AG04450 (cell line): ENCODE measurements around the gene ATF6. TPM values are rescaled to one million over a fixed set of nuclear protein-coding genes. Genes with fewer than 3 reads are reported as not detected.

Experiments
- CTCF ChIA-PET: fragments of 300-600, 350-600 bp; formaldehyde crosslinking; extraction: SDS; loops from one replicate; lab custom pipeline; 2022; ENCODE audit warnings: antibody characterized with exemption, inconsistent platforms; lab: Charles Lee
- POLR2A ChIA-PET: fragments of 350-600 bp; formaldehyde crosslinking; extraction: SDS; loops from one replicate; lab custom pipeline; 2021; ENCODE audit warnings: antibody characterized with exemption, inconsistent platforms; lab: Yijun Ruan, JAX
- DNase-seq: peaks from one replicate; pipeline ENCODE4 v3.0.0-alpha.2; 2011; ENCODE audit warnings: low read depth, low spot score
- H3K27ac ChIP-seq: one replicate; pipeline ENCODE4 v1.5.1; 2012; ENCODE audit warnings: low read depth, low read length, control low read depth
- H3K27me3 ChIP-seq: one replicate; pipeline ENCODE4 v1.6.0; 2012; ENCODE audit warnings: low read length; ENCODE audit not compliant: control insufficient read depth, insufficient read depth
- H3K4me3 ChIP-seq: 2 replicates; pipeline ENCODE4 v1.5.1; 2011; ENCODE audit warnings: mild to moderate bottlenecking, low read depth, low read length, control low read depth
- H3K9me3 ChIP-seq: 2 replicates; pipeline ENCODE4 v1.5.1; 2012; ENCODE audit warnings: low read length; ENCODE audit not compliant: control insufficient read depth, insufficient read depth
- CTCF ChIP-seq: IDR thresholded peaks from 2 replicates; pipeline ENCODE4 v1.5.1; 2011; ENCODE audit warnings: low read depth, low read length, control low read depth, inconsistent platforms
- polyA plus RNA-seq: library from polyadenylated mRNA; depleted of rRNA; stranded (reverse); fragments of >200 nt; gene quantifications from 2 replicates; pipeline ENCODE4 v1.2.3, GENCODE V29; 2011

Gene ATF6
- polyA plus RNA-seq, 1 experiment, result 33.6 TPM

GRCh38 chr1:161733526-161733925 lies 32.6 kb upstream of the ATF6 start:
- no peaks in the 10 kb centered on the region for H3K27me3 ChIP-seq
- no peak for TF ChIP-seq CTCF
- CTCF ChIA-PET, result interaction anchor here (0.8 to 3.2 kb wide), 5 partner anchors 8 to 543 kb away, joined by 4 to 25 read pairs (median 6); partner anchors contain the start of gene DUSP12
- no peak overlapping the region for H3K4me3 ChIP-seq
- H3K27ac ChIP-seq, result no peak overlapping the region
- H3K9me3 ChIP-seq, result no peaks in the 10 kb centered on the region
- peak; percentile 61 for DNase-seq
- POLR2A ChIA-PET, result no interaction called here

GRCh38 chr1:161735837-161736236 lies 30.3 kb upstream of the ATF6 start:
- CTCF ChIA-PET, result interaction anchor here (1.3 to 7.6 kb wide), 3 partner anchors 8 to 249 kb away, joined by 4 to 92 read pairs (median 5); partner anchors contain the start of gene DUSP12

GRCh38 chr1:161736335-161736969 lies 29.7 kb upstream of the ATF6 start:
- no peak for TF ChIP-seq CTCF
- ChIA-PET CTCF (interaction anchor here (1.3 to 7.6 kb wide), 5 partner anchors 9 to 301 kb away, joined by 4 to 92 read pairs (median 11); partner anchors contain the start of gene DUSP12), POLR2A (interaction anchor here (1.4 kb wide), 1 partner anchor 10 kb away, joined by 5 read pairs; no protein-coding TSS in a partner anchor)
- no peak for DNase-seq
- Histone ChIP-seq H3K27ac (no peak overlapping the region), H3K27me3 (no peaks in the 10 kb centered on the region), H3K9me3 (no peaks in the 10 kb centered on the region), H3K4me3 (no peak overlapping the region)

More at GRCh38 chr1:161735837-161736236, 30.3 kb upstream of the ATF6 start:
- POLR2A ChIA-PET, result interaction anchor here (1.1 to 1.4 kb wide), 2 partner anchors 10 to 14 kb away, joined by 3 to 5 read pairs; partner anchors contain the start of gene DUSP12
- Histone ChIP-seq H3K27ac (no peak overlapping the region), H3K9me3 (no peaks in the 10 kb centered on the region), H3K4me3 (no peak overlapping the region), H3K27me3 (no peaks in the 10 kb centered on the region)
- no peak for DNase-seq
- TF ChIP-seq CTCF, result no peak

- CTCF ChIA-PET, result interaction anchor here (0.7 to 7.6 kb wide), 12 partner anchors 10 to 300 kb away, joined by 3 to 92 read pairs (median 7); partner anchors contain the start of gene FCRLB
- DNase-seq, result no peak
- POLR2A ChIA-PET, result no interaction called here
- no peak overlapping the region for H3K27ac ChIP-seq
- H3K9me3 ChIP-seq, result no peaks in the 10 kb centered on the region
- no peak overlapping the region for H3K4me3 ChIP-seq
- no peak for TF ChIP-seq CTCF
- no peaks in the 10 kb centered on the region for H3K27me3 ChIP-seq
These were observed 28.5 kb upstream of the ATF6 start for GRCh38 chr1:161737625-161738024.
